Panc1 (cell line): ENCODE results near the gene LDHD.

ENCODE experiments used
- CTCF ChIP-seq: fragments of 450-650 bp; IDR thresholded peaks from 2 replicates; pipeline ENCODE4 v1.5.1; 2017; ENCODE audit warnings: mild to moderate bottlenecking
- POLR2AphosphoS5 ChIP-seq: IDR thresholded peaks from 2 replicates; pipeline ENCODE4 v1.6.1; 2012; ENCODE audit warnings: mild to moderate bottlenecking, low read depth, low read length, moderate library complexity
- SIN3A ChIP-seq: IDR thresholded peaks from 2 replicates; pipeline ENCODE4 v1.6.1; 2012; ENCODE audit warnings: low read depth, mild to moderate bottlenecking, low read length, moderate library complexity, borderline replicate concordance; ENCODE audit not compliant: insufficient read depth
- TCF7L2 ChIP-seq: IDR thresholded peaks from 2 replicates; pipeline ENCODE4 v1.6.1; 2011; ENCODE audit warnings: mild to moderate bottlenecking, low read depth, low read length, inconsistent platforms
- TF ChIP-seq, protein P1 (sequence below), 2 experiments: IDR thresholded peaks; 2 replicates each; pipeline ENCODE4 v1.6.1; 2011 to 2012; ENCODE audit warnings: low read depth in 2 of 2, control low read depth in 1 of 2, low read length in 1 of 2, mild to moderate bottlenecking in 1 of 2, moderate library complexity in 1 of 2; ENCODE audit not compliant: insufficient read depth in 1 of 2

GRCh38 chr16:75066861-75067447 is 49.6 kb downstream of the LDHD start:
- TF ChIP-seq CTCF = no peak
- TF ChIP-seq POLR2AphosphoS5 = no peak
- TF ChIP-seq TCF7L2 = no peak
- no peak for TF ChIP-seq SIN3A
- TF ChIP-seq, protein P1, sequence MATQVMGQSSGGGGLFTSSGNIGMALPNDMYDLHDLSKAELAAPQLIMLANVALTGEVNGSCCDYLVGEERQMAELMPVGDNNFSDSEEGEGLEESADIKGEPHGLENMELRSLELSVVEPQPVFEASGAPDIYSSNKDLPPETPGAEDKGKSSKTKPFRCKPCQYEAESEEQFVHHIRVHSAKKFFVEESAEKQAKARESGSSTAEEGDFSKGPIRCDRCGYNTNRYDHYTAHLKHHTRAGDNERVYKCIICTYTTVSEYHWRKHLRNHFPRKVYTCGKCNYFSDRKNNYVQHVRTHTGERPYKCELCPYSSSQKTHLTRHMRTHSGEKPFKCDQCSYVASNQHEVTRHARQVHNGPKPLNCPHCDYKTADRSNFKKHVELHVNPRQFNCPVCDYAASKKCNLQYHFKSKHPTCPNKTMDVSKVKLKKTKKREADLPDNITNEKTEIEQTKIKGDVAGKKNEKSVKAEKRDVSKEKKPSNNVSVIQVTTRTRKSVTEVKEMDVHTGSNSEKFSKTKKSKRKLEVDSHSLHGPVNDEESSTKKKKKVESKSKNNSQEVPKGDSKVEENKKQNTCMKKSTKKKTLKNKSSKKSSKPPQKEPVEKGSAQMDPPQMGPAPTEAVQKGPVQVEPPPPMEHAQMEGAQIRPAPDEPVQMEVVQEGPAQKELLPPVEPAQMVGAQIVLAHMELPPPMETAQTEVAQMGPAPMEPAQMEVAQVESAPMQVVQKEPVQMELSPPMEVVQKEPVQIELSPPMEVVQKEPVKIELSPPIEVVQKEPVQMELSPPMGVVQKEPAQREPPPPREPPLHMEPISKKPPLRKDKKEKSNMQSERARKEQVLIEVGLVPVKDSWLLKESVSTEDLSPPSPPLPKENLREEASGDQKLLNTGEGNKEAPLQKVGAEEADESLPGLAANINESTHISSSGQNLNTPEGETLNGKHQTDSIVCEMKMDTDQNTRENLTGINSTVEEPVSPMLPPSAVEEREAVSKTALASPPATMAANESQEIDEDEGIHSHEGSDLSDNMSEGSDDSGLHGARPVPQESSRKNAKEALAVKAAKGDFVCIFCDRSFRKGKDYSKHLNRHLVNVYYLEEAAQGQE (IDR thresholded peaks at IDR 0.05; ENCODE audit: insufficient read depth in 1 of 2, low read depth in 2 of 2, low read length in 1 of 2) = no peak
